Common myeloid progenitor, CD34-positive (primary cell): ENCODE results near the gene ZNF473.

Experiments
- CTCF ChIA-PET: fragments of 350-600 bp; sonication (Branson Sonifier 250); formaldehyde crosslinking; loops from one replicate; lab custom pipeline; 2021; ENCODE audit warnings: antibody characterized with exemption; lab: Charles Lee
- POLR2A ChIA-PET: fragments of 350-600 bp; sonication (Branson Sonifier 250); formaldehyde crosslinking; loops from one replicate; lab custom pipeline; 2021; ENCODE audit warnings: antibody characterized with exemption; lab: Charles Lee
- DNase-seq, 3 donors: peaks; one replicate each; pipeline versions ENCODE4 v3.0.0 to v3.0.0-alpha.2; 2013
- H3K27ac ChIP-seq, 2 experiments: 1 replicate in 1 of 2; 2 replicates in 1 of 2; pipeline ENCODE4 v1.7.0; 2013; ENCODE audit warnings: inconsistent platforms in 2 of 2, low read length in 2 of 2, mild to moderate bottlenecking in 2 of 2, low read depth in 1 of 2, moderate library complexity in 1 of 2; ENCODE audit not compliant: severe bottlenecking in 2 of 2, insufficient read depth in 1 of 2, poor library complexity in 1 of 2
- H3K27me3 ChIP-seq, 5 experiments: replicated peaks in 2 of 5; 1 replicate in 3 of 5; 2 replicates in 2 of 5; pipeline versions ENCODE4 v1.6.1 to v1.7.0; 2013; ENCODE audit warnings: low read length in 4 of 5, mild to moderate bottlenecking in 2 of 5, moderate library complexity in 2 of 5, inconsistent platforms in 1 of 5; ENCODE audit not compliant: insufficient read depth in 5 of 5, control insufficient read depth in 4 of 5
- H3K36me3 ChIP-seq, 4 experiments: 1 replicate in 2 of 4; 2 replicates in 2 of 4; pipeline versions ENCODE4 v1.6.1 to v1.7.0; 2013; ENCODE audit warnings: low read length in 3 of 4, control low read depth in 1 of 4, mild to moderate bottlenecking in 1 of 4; ENCODE audit not compliant: control insufficient read depth in 4 of 4, insufficient read depth in 4 of 4
- H3K4me1 ChIP-seq, 4 experiments: 1 replicate in 3 of 4; 2 replicates in 1 of 4; pipeline versions ENCODE4 v1.6.1 to v1.7.1; 2013; ENCODE audit warnings: low read length in 3 of 4, mild to moderate bottlenecking in 3 of 4, control low read depth in 1 of 4, inconsistent platforms in 1 of 4, moderate library complexity in 1 of 4; ENCODE audit not compliant: control insufficient read depth in 4 of 4, insufficient read depth in 4 of 4; ENCODE audit errors: control extremely low read depth in 1 of 4
- H3K4me3 ChIP-seq, 7 experiments: 1 replicate in 4 of 7; 2 replicates in 3 of 7; pipeline versions ENCODE4 v1.5.1 to v1.7.0; 2013; ENCODE audit warnings: mild to moderate bottlenecking in 7 of 7, low read length in 6 of 7, moderate library complexity in 6 of 7, inconsistent platforms in 2 of 7, low read depth in 2 of 7, control low read depth in 1 of 7; ENCODE audit not compliant: insufficient read depth in 4 of 7, control insufficient read depth in 1 of 7; ENCODE audit errors: extremely low read depth in 1 of 7
- H3K9me3 ChIP-seq, 5 experiments: 1 replicate in 4 of 5; 2 replicates in 1 of 5; pipeline versions ENCODE4 v1.6.1 to v1.7.1; 2013; ENCODE audit warnings: low read length in 4 of 5, mild to moderate bottlenecking in 2 of 5, inconsistent platforms in 1 of 5, low read depth in 1 of 5, moderate library complexity in 1 of 5; ENCODE audit not compliant: control insufficient read depth in 4 of 5, insufficient read depth in 2 of 5; ENCODE audit errors: control extremely low read depth in 1 of 5
- WGBS: methylation state at CpG from one replicate; pipeline ENCODE4 v1.1.5; 2013; ENCODE audit not compliant: insufficient coverage; 5-methylcytosine and 5-hydroxymethylcytosine counted together

ZNF473 gene

GRCh38 chr19:50020481-50020880, 5.3 kb upstream of the ZNF473 start:
- ChIA-PET POLR2A (no interaction called here), CTCF (interaction anchor here (1.7 kb wide), 1 partner anchor 37 kb away, joined by 5 read pairs; no protein-coding TSS in a partner anchor)
- WGBS: 95% methylated on average over 5 of the region's 6 CpGs
- Histone ChIP-seq H3K36me3 (peaks cover 16 to 36% (median 29%) of the 10 kb centered on the region in 4 experiments), H3K27me3 (no peaks in the 10 kb centered on the region), H3K9me3 (peaks cover 0 to 4% (median 0%) of the 10 kb centered on the region in 5 experiments), H3K4me1 (peaks cover 6 to 14% (median 9%) of the 10 kb centered on the region in 4 experiments), H3K4me3 (no peak overlapping the region), H3K27ac (peak overlapping the region in 1 of 2 experiments; percentile 1)
- DNase-seq: no peak

- 91% methylated on average over 7 of the region's 7 CpGs for WGBS
- POLR2A ChIA-PET: no interaction called here
Observed at GRCh38 chr19:50022823-50023222, 3.0 kb upstream of the ZNF473 start.

GRCh38 chr19:50024719-50025021, 1.1 kb upstream of the ZNF473 start:
- no peaks in the 10 kb centered on the region for H3K27me3 ChIP-seq
- H3K4me1 ChIP-seq: peaks cover 7 to 26% (median 17%) of the 10 kb centered on the region in 4 experiments
- DNase-seq: no peak
- ChIA-PET CTCF (interaction anchor here (1.5 kb wide), 1 partner anchor 23 kb away, joined by 3 read pairs; no protein-coding TSS in a partner anchor), POLR2A (interaction anchor here (0.5 kb wide), 1 partner anchor 10 kb away, joined by 6 read pairs; no protein-coding TSS in a partner anchor)
- H3K36me3 ChIP-seq: peaks cover 8 to 10% (median 8%) of the 10 kb centered on the region in 4 experiments
- peak overlapping the region; percentile 67 to 98 (median 87) for H3K4me3 ChIP-seq
- 0% methylated on average over 9 of the region's 10 CpGs for WGBS
- peak overlapping the region; percentile 96 to 99 for H3K27ac ChIP-seq
- peaks cover 0 to 2% (median 0%) of the 10 kb centered on the region in 5 experiments for H3K9me3 ChIP-seq

More at GRCh38 chr19:50022823-50023222, 3.0 kb upstream of the ZNF473 start:
- Histone ChIP-seq H3K4me1 (peaks cover 7 to 26% (median 17%) of the 10 kb centered on the region in 4 experiments), H3K4me3 (no peak overlapping the region), H3K9me3 (peaks cover 0 to 2% (median 0%) of the 10 kb centered on the region in 5 experiments), H3K36me3 (peaks cover 9 to 17% (median 15%) of the 10 kb centered on the region in 4 experiments), H3K27me3 (no peaks in the 10 kb centered on the region), H3K27ac (no peak overlapping the region)
- CTCF ChIA-PET: interaction anchor here (1.0 kb wide), 1 partner anchor 44 kb away, joined by 3 read pairs; no protein-coding TSS in a partner anchor
- DNase-seq: no peak

GRCh38 chr19:50025022-50025793, 597 bp upstream of the ZNF473 start, which contains the start of gene VRK3:
VRK3 (minus strand) TSS chr19:50025372; CDS start chr19:50016162, 9,210 bp downstream.
- no peaks in the 10 kb centered on the region for H3K27me3 ChIP-seq
- CTCF ChIA-PET: interaction anchor here (1.5 kb wide), 1 partner anchor 23 kb away, joined by 3 read pairs; no protein-coding TSS in a partner anchor
- POLR2A ChIA-PET: interaction anchor here (0.9 kb wide), 1 partner anchor 13 kb away, joined by 4 read pairs; no protein-coding TSS in a partner anchor

GRCh38 chr19:50026550-50026906, 723 bp downstream of the ZNF473 start:
- no peak for DNase-seq
- Histone ChIP-seq H3K27ac (no peak overlapping the region), H3K4me1 (peaks cover 7 to 26% (median 17%) of the 10 kb centered on the region in 4 experiments), H3K27me3 (no peaks in the 10 kb centered on the region), H3K4me3 (peak overlapping the region in 4 of 7 experiments; percentile 85 to 98 (median 91)), H3K36me3 (peaks cover 2 to 15% (median 10%) of the 10 kb centered on the region in 4 experiments), H3K9me3 (peaks cover 0 to 2% (median 0%) of the 10 kb centered on the region in 5 experiments)
- 90% methylated on average over 7 of the region's 7 CpGs for WGBS
- POLR2A ChIA-PET: no interaction called here
- CTCF ChIA-PET: no interaction called here

More at GRCh38 chr19:50025022-50025793, 597 bp upstream of the ZNF473 start, which contains the start of gene VRK3:
- peaks cover 0 to 2% (median 0%) of the 10 kb centered on the region in 5 experiments for H3K9me3 ChIP-seq
- H3K4me3 ChIP-seq: peak within 1 kb of the TSS; percentile 67 to 98 (median 87)
- peaks cover 7 to 26% (median 17%) of the 10 kb centered on the region in 4 experiments for H3K4me1 ChIP-seq
- WGBS: 0% methylated on average over 49 of the region's 59 CpGs
- H3K27ac ChIP-seq: peak within 1 kb of the TSS; percentile 96 to 99
- peaks cover 6 to 9% (median 8%) of the 10 kb centered on the region in 4 experiments for H3K36me3 ChIP-seq
- DNase-seq: peak; percentile 100

GRCh38 chr19:50030225-50030624, 4.4 kb downstream of the ZNF473 start:
- Histone ChIP-seq H3K4me1 (peaks cover 0 to 12% (median 8%) of the 10 kb centered on the region in 4 experiments), H3K27me3 (no peaks in the 10 kb centered on the region), H3K36me3 (peaks cover 13 to 50% (median 35%) of the 10 kb centered on the region in 4 experiments), H3K9me3 (peaks cover 0 to 2% (median 0%) of the 10 kb centered on the region in 5 experiments), H3K27ac (no peak overlapping the region), H3K4me3 (no peak overlapping the region)
- POLR2A ChIA-PET: no interaction called here
- 95% methylated on average over 5 of the region's 6 CpGs for WGBS
- CTCF ChIA-PET: no interaction called here
- DNase-seq: no peak
